T-helper 2 cell treated with Interferon-gamma antibody and Interleukin-4, amounts not matched to agents 5 μg/mL and 100 μg/mL, for 36 hours (primary cell): ENCODE results near the gene GRM7.

ENCODE experiments used
- DNase-seq: peaks from one replicate; pipeline ENCODE4 v3.0.0; 2021; ENCODE audit warnings: low spot score
- H3K27ac Mint-ChIP-seq: one replicate; pipeline ENCODE4 v1.8.0; 2021; ENCODE audit warnings: mild to moderate bottlenecking, mixed read lengths
- H3K27me3 Mint-ChIP-seq: one replicate; pipeline ENCODE4 v1.8.0; 2021; ENCODE audit warnings: low read depth, mixed read lengths
- H3K36me3 Mint-ChIP-seq: one replicate; pipeline ENCODE4 v1.8.0; 2021; ENCODE audit warnings: low read depth, mixed read lengths
- H3K4me1 Mint-ChIP-seq: one replicate; pipeline ENCODE4 v1.8.0; 2021; ENCODE audit warnings: low read depth, mixed read lengths
- H3K4me3 Mint-ChIP-seq: one replicate; pipeline ENCODE4 v1.8.0; 2022; ENCODE audit warnings: mild to moderate bottlenecking, moderate library complexity, mixed read lengths
- H3K9me3 Mint-ChIP-seq: one replicate; pipeline ENCODE4 v1.8.0; 2021; ENCODE audit warnings: mixed read lengths

Gene GRM7

DNA sequence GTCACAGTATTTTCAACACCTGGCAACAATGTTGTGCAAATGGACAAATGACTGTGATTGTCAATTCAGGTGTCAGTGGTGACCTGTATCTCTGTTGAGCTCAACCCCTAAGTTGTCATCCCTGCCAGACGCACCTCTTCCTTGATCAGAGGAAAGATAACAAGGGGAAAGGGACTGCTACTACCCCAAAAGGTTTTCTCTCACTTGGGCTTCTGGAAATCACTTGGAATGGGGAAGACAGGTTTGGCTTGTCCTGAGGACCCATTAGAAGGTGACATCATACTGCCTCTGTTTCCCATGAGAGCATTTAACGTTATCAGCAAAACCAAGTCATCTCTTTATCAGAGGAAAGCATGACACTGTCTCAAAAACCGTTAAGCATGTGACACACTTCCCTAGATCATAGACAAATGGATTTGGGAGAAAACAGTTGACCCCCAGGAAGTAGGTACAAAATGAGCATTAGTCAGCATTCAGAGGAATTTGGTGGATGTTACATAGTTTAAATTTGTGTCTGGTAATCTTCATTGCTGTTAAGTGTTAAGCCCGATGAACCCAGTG, 769.5 kb downstream of the GRM7 start:
- no peak overlapping the region for H3K4me3 Mint-ChIP-seq
- DNase-seq = no peak

DNA sequence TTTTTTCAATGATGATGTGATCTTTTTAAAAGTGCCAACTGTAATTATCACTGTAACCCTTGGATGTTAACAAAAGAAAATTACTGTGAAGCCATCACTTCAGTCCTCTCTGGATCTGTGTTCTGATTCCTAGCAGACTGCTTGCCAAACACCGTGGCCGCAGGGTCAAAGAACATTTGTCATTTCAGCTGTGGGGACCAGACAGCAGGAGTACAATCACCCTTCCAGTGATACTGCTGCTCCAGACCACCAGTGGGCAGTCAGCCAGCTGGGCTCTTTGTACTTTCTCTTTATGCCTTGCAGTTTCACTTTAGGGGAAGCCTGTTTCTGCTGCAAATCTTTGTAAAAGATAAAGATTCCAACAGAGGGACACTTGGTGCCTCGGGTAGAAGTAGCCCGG, 770.0 kb downstream of the GRM7 start:
- no peaks in the 10 kb centered on the region for H3K9me3 Mint-ChIP-seq
- no peak overlapping the region for H3K27ac Mint-ChIP-seq
- no peaks in the 10 kb centered on the region for H3K27me3 Mint-ChIP-seq
- no peak for DNase-seq
- no peak overlapping the region for H3K4me3 Mint-ChIP-seq
- H3K4me1 Mint-ChIP-seq = no peaks in the 10 kb centered on the region
- no peaks in the 10 kb centered on the region for H3K36me3 Mint-ChIP-seq

More for the DNA sequence above, 769.5 kb downstream of the GRM7 start:
- Mint-ChIP-seq H3K27ac (no peak overlapping the region), H3K36me3 (no peaks in the 10 kb centered on the region), H3K4me1 (no peaks in the 10 kb centered on the region), H3K27me3 (no peaks in the 10 kb centered on the region), H3K9me3 (no peaks in the 10 kb centered on the region)

DNA sequence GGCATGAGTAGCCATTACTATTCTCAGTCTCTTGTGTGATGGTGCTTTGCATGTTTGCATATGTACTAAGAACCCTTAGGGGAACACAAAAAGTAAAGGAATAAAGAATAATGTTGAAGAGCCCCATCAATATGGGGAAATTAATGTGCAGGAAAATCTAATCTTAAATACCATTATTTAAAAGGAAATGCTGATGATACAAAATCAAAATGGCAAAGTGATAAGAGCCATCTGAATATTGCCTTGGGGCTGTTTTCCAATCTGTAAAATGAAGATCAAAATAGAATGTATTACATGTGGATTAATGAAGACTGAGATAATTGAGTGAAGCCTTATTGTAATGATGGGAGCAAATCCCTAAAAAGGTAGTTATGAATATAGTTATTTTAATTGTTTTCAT, 771.4 kb downstream of the GRM7 start:
- no peak overlapping the region for H3K27ac Mint-ChIP-seq
- no peak overlapping the region for H3K4me3 Mint-ChIP-seq
- H3K36me3 Mint-ChIP-seq = no peaks in the 10 kb centered on the region
- no peaks in the 10 kb centered on the region for H3K27me3 Mint-ChIP-seq
- H3K9me3 Mint-ChIP-seq = no peaks in the 10 kb centered on the region
- H3K4me1 Mint-ChIP-seq = no peaks in the 10 kb centered on the region
- DNase-seq = no peak

DNA sequence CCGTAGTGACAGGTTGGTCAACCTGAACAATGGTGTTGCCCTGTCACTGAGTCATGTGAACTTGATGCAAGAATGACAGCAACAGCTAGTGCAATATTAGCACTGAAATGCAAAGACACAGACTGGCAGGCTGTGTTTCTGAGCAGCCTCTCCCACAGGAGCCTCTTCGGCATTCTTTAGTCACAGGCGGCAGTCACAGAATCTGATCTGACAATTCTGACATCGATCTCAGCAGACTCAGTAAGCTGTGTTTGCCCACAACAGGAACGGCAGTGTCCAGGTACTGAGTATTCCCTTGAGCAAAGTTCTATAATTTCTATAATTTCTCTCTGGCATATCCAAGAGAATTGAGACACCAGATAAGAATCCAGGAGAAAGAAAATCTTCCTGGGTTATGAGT, 776.8 kb downstream of the GRM7 start:
- H3K9me3 Mint-ChIP-seq = no peaks in the 10 kb centered on the region
- no peak overlapping the region for H3K27ac Mint-ChIP-seq
- H3K27me3 Mint-ChIP-seq = no peaks in the 10 kb centered on the region
- no peak overlapping the region for H3K4me3 Mint-ChIP-seq
- no peak for DNase-seq
- H3K36me3 Mint-ChIP-seq = no peaks in the 10 kb centered on the region
- H3K4me1 Mint-ChIP-seq = no peaks in the 10 kb centered on the region

- Mint-ChIP-seq H3K36me3 (no peaks in the 10 kb centered on the region), H3K27me3 (no peaks in the 10 kb centered on the region), H3K4me3 (no peak overlapping the region), H3K9me3 (no peaks in the 10 kb centered on the region), H3K27ac (no peak overlapping the region), H3K4me1 (no peaks in the 10 kb centered on the region)
- no peak for DNase-seq
Measured at GRCh38 chr3:7638103-7638502, 777.2 kb downstream of the GRM7 start.

DNA sequence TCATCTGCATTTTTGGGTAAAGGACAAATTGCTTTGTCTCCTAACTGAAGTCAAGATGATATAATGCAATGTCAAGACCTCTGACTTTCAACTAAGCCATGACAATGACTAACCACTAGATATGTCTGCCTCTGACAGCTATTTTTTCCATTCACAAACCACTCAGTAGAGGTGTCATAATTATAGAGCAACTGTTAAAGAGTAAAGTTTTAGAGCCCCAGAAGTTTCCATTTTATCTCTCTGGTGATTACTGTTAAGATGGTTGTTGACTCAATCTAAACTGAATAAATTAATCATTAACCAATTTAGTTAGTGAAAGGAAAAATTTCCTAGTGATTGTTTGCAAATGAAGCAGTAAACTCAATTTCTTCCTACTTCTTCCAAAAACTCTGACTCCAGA, 779.9 kb downstream of the GRM7 start:
- H3K9me3 Mint-ChIP-seq = no peaks in the 10 kb centered on the region

DNA sequence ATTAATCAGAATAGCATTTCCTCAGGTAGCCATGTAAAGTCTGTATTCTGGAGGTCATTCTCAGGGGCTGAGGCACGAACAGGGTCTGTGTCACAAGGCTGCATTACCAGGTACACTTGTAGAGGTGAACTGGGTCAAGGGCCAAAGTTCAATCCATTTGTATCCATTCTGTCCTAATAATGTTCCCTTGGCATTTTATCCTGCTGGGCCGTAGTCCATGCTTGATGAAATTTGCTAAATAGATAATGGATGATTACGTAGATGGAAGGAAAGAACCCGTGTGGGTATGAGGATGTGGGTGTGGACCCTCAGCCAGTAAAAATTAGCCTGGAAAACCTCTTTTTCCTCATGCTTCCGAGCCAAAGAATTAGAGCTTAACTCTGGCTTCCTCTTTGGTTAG, 785.9 kb downstream of the GRM7 start:
- Mint-ChIP-seq H3K36me3 (no peaks in the 10 kb centered on the region), H3K4me3 (no peak overlapping the region), H3K4me1 (no peaks in the 10 kb centered on the region), H3K9me3 (no peaks in the 10 kb centered on the region), H3K27me3 (no peaks in the 10 kb centered on the region), H3K27ac (no peak overlapping the region)
- no peak for DNase-seq

More for the DNA sequence above, 779.9 kb downstream of the GRM7 start:
- H3K4me3 Mint-ChIP-seq = no peak overlapping the region
- H3K27me3 Mint-ChIP-seq = no peaks in the 10 kb centered on the region
- H3K4me1 Mint-ChIP-seq = no peaks in the 10 kb centered on the region
- no peak overlapping the region for H3K27ac Mint-ChIP-seq
- no peak for DNase-seq
- no peaks in the 10 kb centered on the region for H3K36me3 Mint-ChIP-seq

GRCh38 chr3:7650466-7650865, 789.6 kb downstream of the GRM7 start:
- Mint-ChIP-seq H3K27ac (no peak overlapping the region), H3K27me3 (no peaks in the 10 kb centered on the region), H3K4me1 (no peaks in the 10 kb centered on the region), H3K36me3 (no peaks in the 10 kb centered on the region), H3K4me3 (no peak overlapping the region), H3K9me3 (no peaks in the 10 kb centered on the region)
- DNase-seq = no peak

DNA sequence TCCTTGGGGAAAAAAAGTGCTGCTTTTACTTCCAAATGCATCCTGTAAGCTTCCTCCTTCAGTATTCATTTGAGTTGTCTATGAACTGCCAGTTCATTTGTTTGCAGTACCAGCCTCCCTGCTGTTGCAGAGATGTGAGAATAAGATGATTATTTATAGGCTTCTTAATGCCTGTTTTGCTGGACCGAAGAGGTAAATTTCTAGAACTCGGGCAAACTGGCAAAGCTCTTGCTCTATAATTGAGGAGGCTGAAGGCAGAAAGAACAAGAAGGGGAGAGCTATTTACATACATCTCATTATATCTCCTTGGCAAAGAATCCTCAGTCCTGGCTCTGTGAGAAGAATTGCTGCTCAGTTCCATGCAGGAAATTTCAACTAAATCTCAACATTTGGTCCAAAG, 790.4 kb downstream of the GRM7 start:
- H3K4me3 Mint-ChIP-seq = no peak overlapping the region
- no peaks in the 10 kb centered on the region for H3K36me3 Mint-ChIP-seq
- DNase-seq = no peak
- H3K27ac Mint-ChIP-seq = no peak overlapping the region
- no peaks in the 10 kb centered on the region for H3K9me3 Mint-ChIP-seq
- no peaks in the 10 kb centered on the region for H3K27me3 Mint-ChIP-seq
- no peaks in the 10 kb centered on the region for H3K4me1 Mint-ChIP-seq

DNA sequence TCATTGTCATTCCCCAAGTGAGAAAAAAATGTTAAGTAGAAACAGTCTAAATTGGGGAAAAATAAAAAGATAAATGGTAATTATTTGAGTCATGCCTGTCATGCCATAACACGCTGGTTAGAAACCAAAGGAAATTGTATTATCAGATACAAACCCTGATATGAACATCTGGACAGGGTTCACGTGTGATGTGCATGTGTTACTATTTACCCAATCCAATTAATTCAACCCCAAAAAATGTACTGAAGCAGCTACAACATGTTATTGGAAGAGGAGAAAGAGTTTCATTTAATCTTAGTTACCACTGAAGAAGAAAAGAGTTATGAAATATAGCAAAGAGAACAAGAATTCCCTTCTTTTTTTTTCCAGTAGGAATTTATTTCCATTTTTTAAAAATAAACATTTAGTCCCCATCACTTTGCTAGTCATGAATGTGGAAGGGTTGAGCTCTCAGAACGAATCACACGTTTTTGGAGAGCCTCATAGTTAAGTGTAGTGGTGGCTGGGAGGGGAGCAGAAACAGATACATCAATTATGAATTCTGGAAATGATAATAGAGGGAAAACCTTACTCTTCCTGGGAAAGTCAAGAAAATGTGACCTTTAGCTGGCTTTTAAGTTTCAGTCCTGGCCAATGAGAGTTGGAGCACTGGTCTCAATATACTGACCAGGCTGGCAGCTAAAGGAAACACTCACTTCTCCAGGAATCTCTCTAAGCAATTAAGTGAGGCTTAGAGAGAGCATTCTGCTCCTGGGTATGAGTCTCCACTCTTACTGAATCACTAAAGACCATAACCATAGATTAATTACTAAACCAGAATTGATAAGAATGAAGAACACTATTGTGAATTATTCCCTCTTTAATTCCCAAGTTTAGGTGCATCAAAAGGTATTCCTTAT, 796.5 kb downstream of the GRM7 start:
- no peaks in the 10 kb centered on the region for H3K36me3 Mint-ChIP-seq
- H3K27ac Mint-ChIP-seq = no peak overlapping the region
- H3K4me1 Mint-ChIP-seq = no peaks in the 10 kb centered on the region
- no peak overlapping the region for H3K4me3 Mint-ChIP-seq
- no peaks in the 10 kb centered on the region for H3K27me3 Mint-ChIP-seq
- no peak for DNase-seq
- no peaks in the 10 kb centered on the region for H3K9me3 Mint-ChIP-seq

GRCh38 chr3:7658294-7658693, 797.4 kb downstream of the GRM7 start:
- no peak overlapping the region for H3K27ac Mint-ChIP-seq
- no peaks in the 10 kb centered on the region for H3K36me3 Mint-ChIP-seq
- no peaks in the 10 kb centered on the region for H3K4me1 Mint-ChIP-seq
- H3K4me3 Mint-ChIP-seq = no peak overlapping the region
- no peak for DNase-seq
- no peaks in the 10 kb centered on the region for H3K9me3 Mint-ChIP-seq
- no peaks in the 10 kb centered on the region for H3K27me3 Mint-ChIP-seq

GRCh38 chr3:7659079-7659478, 798.2 kb downstream of the GRM7 start:
- Mint-ChIP-seq H3K4me1 (no peaks in the 10 kb centered on the region), H3K4me3 (no peak overlapping the region), H3K27me3 (no peaks in the 10 kb centered on the region), H3K36me3 (no peaks in the 10 kb centered on the region), H3K27ac (no peak overlapping the region), H3K9me3 (no peaks in the 10 kb centered on the region)
- DNase-seq = no peak

DNA sequence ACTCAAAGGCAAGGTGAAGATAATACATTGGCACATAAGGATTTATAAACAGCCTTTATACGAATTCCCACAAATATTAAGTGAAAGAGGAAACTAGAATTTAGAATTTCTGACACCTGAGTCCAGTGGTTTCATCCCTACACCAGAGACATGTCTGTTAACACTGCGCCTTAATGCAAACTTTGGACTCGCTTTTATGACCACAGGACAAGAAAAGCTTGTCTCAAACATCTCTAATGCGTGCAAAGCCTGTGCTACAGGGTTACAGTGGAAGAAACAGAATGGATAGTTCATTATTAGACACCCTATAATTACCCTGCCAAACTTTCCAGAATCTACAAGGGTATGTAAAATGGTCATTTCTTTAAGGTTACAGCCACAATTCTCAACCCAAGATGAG, 802.9 kb downstream of the GRM7 start:
- Mint-ChIP-seq H3K9me3 (no peaks in the 10 kb centered on the region), H3K36me3 (no peaks in the 10 kb centered on the region), H3K27ac (no peak overlapping the region), H3K4me3 (no peak overlapping the region), H3K4me1 (no peaks in the 10 kb centered on the region), H3K27me3 (no peaks in the 10 kb centered on the region)
- DNase-seq = no peak

- Mint-ChIP-seq H3K9me3 (no peaks in the 10 kb centered on the region), H3K4me1 (no peaks in the 10 kb centered on the region), H3K4me3 (no peak overlapping the region), H3K36me3 (no peaks in the 10 kb centered on the region), H3K27ac (no peak overlapping the region), H3K27me3 (no peaks in the 10 kb centered on the region)
- no peak for DNase-seq
Measured at GRCh38 chr3:7667774-7668173, 806.9 kb downstream of the GRM7 start.

DNA sequence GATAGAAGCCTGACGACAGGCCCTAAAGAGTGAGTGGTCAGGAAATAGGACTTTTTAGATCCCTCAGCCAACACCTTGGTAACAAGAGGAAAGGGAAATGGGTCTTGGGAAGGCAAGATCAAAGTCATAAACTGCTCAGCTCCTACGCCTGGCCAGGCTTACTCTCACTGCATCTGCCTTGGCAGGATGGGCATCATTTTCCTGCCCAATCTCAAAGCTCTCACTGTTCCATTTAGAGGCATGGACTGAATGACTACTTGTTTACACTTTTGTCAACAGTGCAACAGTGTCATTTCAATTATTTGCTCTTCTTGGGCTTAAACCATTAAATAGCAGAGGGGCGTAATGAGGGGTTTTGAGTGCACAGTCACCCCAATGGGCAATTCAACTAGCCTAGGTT, 808.7 kb downstream of the GRM7 start:
- no peak overlapping the region for H3K4me3 Mint-ChIP-seq
- H3K27me3 Mint-ChIP-seq = no peaks in the 10 kb centered on the region
- no peaks in the 10 kb centered on the region for H3K36me3 Mint-ChIP-seq

More for the DNA sequence above, 808.7 kb downstream of the GRM7 start:
- Mint-ChIP-seq H3K27ac (no peak overlapping the region), H3K4me1 (no peaks in the 10 kb centered on the region), H3K9me3 (no peaks in the 10 kb centered on the region)
- DNase-seq = no peak
